ENCODE results near the gene PMFBP1.

PMFBP1 gene

GRCh38 chr16:72199761-72200337, 27.9 kb upstream of the PMFBP1 start:
- H3K4me1 ChIP-seq (ENCODE audit: insufficient read depth, insufficient read length): no peaks in the 10 kb centered on the region
- H3K9ac ChIP-seq (ENCODE audit: insufficient read length, low read depth): no peak overlapping the region
- no peaks in the 10 kb centered on the region for H3K9me3 ChIP-seq (ENCODE audit: insufficient read depth, low read length)
- H3K36me3 ChIP-seq (ENCODE audit: insufficient read depth, insufficient read length, low read length): no peaks in the 10 kb centered on the region
- H3K4me3 ChIP-seq (ENCODE audit: insufficient read length, low read depth): no peak overlapping the region
- peak; percentile 18 for DNase-seq (ENCODE audit: low read depth, low spot score)
- no peaks in the 10 kb centered on the region for H3K27me3 ChIP-seq (ENCODE audit: insufficient read depth, insufficient read length)
- TF ChIP-seq YY1 (IDR thresholded peaks at IDR 0.05; ENCODE audit: insufficient read depth, insufficient read length) (no peak), ZNF274 (IDR thresholded peaks at IDR 0.05; ENCODE audit: low read depth, low read length) (no peak), SUZ12 (IDR thresholded peaks at IDR 0.05; ENCODE audit: extremely low read depth, insufficient read depth, insufficient read length) (no peak)

- Histone ChIP-seq H3K36me3 (ENCODE audit: insufficient read depth, insufficient read length, low read length) (no peaks in the 10 kb centered on the region), H3K27me3 (ENCODE audit: insufficient read depth, insufficient read length) (no peaks in the 10 kb centered on the region), H3K9me3 (ENCODE audit: insufficient read depth, low read length) (no peaks in the 10 kb centered on the region), H3K9ac (ENCODE audit: insufficient read length, low read depth) (no peak overlapping the region), H3K4me3 (ENCODE audit: insufficient read length, low read depth) (no peak overlapping the region), H3K4me1 (ENCODE audit: insufficient read depth, insufficient read length) (no peaks in the 10 kb centered on the region)
- no peak for TF ChIP-seq SUZ12 (IDR thresholded peaks at IDR 0.05; ENCODE audit: extremely low read depth, insufficient read depth, insufficient read length)
- TF ChIP-seq YY1 (IDR thresholded peaks at IDR 0.05; ENCODE audit: insufficient read depth, insufficient read length): no peak
- no peak for TF ChIP-seq ZNF274 (IDR thresholded peaks at IDR 0.05; ENCODE audit: low read depth, low read length)
- DNase-seq (ENCODE audit: low read depth, low spot score): no peak
Observed at GRCh38 chr16:72198771-72199201, 26.8 kb upstream of the PMFBP1 start.

GRCh38 chr16:72198021-72198711, 26.2 kb upstream of the PMFBP1 start:
- DNase-seq (ENCODE audit: low read depth, low spot score): no peak
- Histone ChIP-seq H3K9me3 (ENCODE audit: insufficient read depth, low read length) (no peaks in the 10 kb centered on the region), H3K4me3 (ENCODE audit: insufficient read length, low read depth) (no peak overlapping the region), H3K9ac (ENCODE audit: insufficient read length, low read depth) (no peak overlapping the region), H3K27me3 (ENCODE audit: insufficient read depth, insufficient read length) (no peaks in the 10 kb centered on the region), H3K36me3 (ENCODE audit: insufficient read depth, insufficient read length, low read length) (no peaks in the 10 kb centered on the region), H3K4me1 (ENCODE audit: insufficient read depth, insufficient read length) (no peaks in the 10 kb centered on the region)
- TF ChIP-seq ZNF274 (IDR thresholded peaks at IDR 0.05; ENCODE audit: low read depth, low read length): no peak
- no peak for TF ChIP-seq SUZ12 (IDR thresholded peaks at IDR 0.05; ENCODE audit: extremely low read depth, insufficient read depth, insufficient read length)
- TF ChIP-seq YY1 (IDR thresholded peaks at IDR 0.05; ENCODE audit: insufficient read depth, insufficient read length): no peak

GRCh38 chr16:72197545-72197944, 25.6 kb upstream of the PMFBP1 start:
- Histone ChIP-seq H3K9ac (ENCODE audit: insufficient read length, low read depth) (no peak overlapping the region), H3K27me3 (ENCODE audit: insufficient read depth, insufficient read length) (no peaks in the 10 kb centered on the region)

GRCh38 chr16:72195609-72196008, 23.7 kb upstream of the PMFBP1 start:
- no peak overlapping the region for H3K9ac ChIP-seq (ENCODE audit: insufficient read length, low read depth)
- no peaks in the 10 kb centered on the region for H3K9me3 ChIP-seq (ENCODE audit: insufficient read depth, low read length)
- no peak overlapping the region for H3K4me3 ChIP-seq (ENCODE audit: insufficient read length, low read depth)
- DNase-seq (ENCODE audit: low read depth, low spot score): no peak
- H3K36me3 ChIP-seq (ENCODE audit: insufficient read depth, insufficient read length, low read length): no peaks in the 10 kb centered on the region
- no peaks in the 10 kb centered on the region for H3K4me1 ChIP-seq (ENCODE audit: insufficient read depth, insufficient read length)
- TF ChIP-seq ZNF274 (IDR thresholded peaks at IDR 0.05; ENCODE audit: low read depth, low read length): no peak
- TF ChIP-seq SUZ12 (IDR thresholded peaks at IDR 0.05; ENCODE audit: extremely low read depth, insufficient read depth, insufficient read length): no peak
- TF ChIP-seq YY1 (IDR thresholded peaks at IDR 0.05; ENCODE audit: insufficient read depth, insufficient read length): no peak
- H3K27me3 ChIP-seq (ENCODE audit: insufficient read depth, insufficient read length): no peaks in the 10 kb centered on the region

More at GRCh38 chr16:72197545-72197944, 25.6 kb upstream of the PMFBP1 start:
- H3K9me3 ChIP-seq (ENCODE audit: insufficient read depth, low read length): no peaks in the 10 kb centered on the region
- no peak for DNase-seq (ENCODE audit: low read depth, low spot score)
- TF ChIP-seq YY1 (IDR thresholded peaks at IDR 0.05; ENCODE audit: insufficient read depth, insufficient read length): no peak
- TF ChIP-seq SUZ12 (IDR thresholded peaks at IDR 0.05; ENCODE audit: extremely low read depth, insufficient read depth, insufficient read length): no peak
- TF ChIP-seq ZNF274 (IDR thresholded peaks at IDR 0.05; ENCODE audit: low read depth, low read length): no peak
- H3K4me1 ChIP-seq (ENCODE audit: insufficient read depth, insufficient read length): no peaks in the 10 kb centered on the region
- no peak overlapping the region for H3K4me3 ChIP-seq (ENCODE audit: insufficient read length, low read depth)
- H3K36me3 ChIP-seq (ENCODE audit: insufficient read depth, insufficient read length, low read length): no peaks in the 10 kb centered on the region

GRCh38 chr16:72191551-72191950, 19.6 kb upstream of the PMFBP1 start:
- Histone ChIP-seq H3K27me3 (ENCODE audit: insufficient read depth, insufficient read length) (no peaks in the 10 kb centered on the region), H3K9me3 (ENCODE audit: insufficient read depth, low read length) (no peaks in the 10 kb centered on the region), H3K4me1 (ENCODE audit: insufficient read depth, insufficient read length) (peaks cover 2% of the 10 kb centered on the region), H3K4me3 (ENCODE audit: insufficient read length, low read depth) (no peak overlapping the region), H3K9ac (ENCODE audit: insufficient read length, low read depth) (no peak overlapping the region), H3K36me3 (ENCODE audit: insufficient read depth, insufficient read length, low read length) (no peaks in the 10 kb centered on the region)
- DNase-seq (ENCODE audit: low read depth, low spot score): no peak
- TF ChIP-seq SUZ12 (IDR thresholded peaks at IDR 0.05; ENCODE audit: extremely low read depth, insufficient read depth, insufficient read length) (no peak), ZNF274 (IDR thresholded peaks at IDR 0.05; ENCODE audit: low read depth, low read length) (no peak), YY1 (IDR thresholded peaks at IDR 0.05; ENCODE audit: insufficient read depth, insufficient read length) (no peak)

GRCh38 chr16:72189865-72190371, 18.0 kb upstream of the PMFBP1 start:
- TF ChIP-seq YY1 (IDR thresholded peaks at IDR 0.05; ENCODE audit: insufficient read depth, insufficient read length) (no peak), ZNF274 (IDR thresholded peaks at IDR 0.05; ENCODE audit: low read depth, low read length) (no peak), SUZ12 (IDR thresholded peaks at IDR 0.05; ENCODE audit: extremely low read depth, insufficient read depth, insufficient read length) (no peak)
- no peaks in the 10 kb centered on the region for H3K36me3 ChIP-seq (ENCODE audit: insufficient read depth, insufficient read length, low read length)
- peaks cover 2% of the 10 kb centered on the region for H3K4me1 ChIP-seq (ENCODE audit: insufficient read depth, insufficient read length)
- DNase-seq (ENCODE audit: low read depth, low spot score): no peak
- H3K9ac ChIP-seq (ENCODE audit: insufficient read length, low read depth): no peak overlapping the region
- H3K4me3 ChIP-seq (ENCODE audit: insufficient read length, low read depth): no peak overlapping the region
- no peaks in the 10 kb centered on the region for H3K27me3 ChIP-seq (ENCODE audit: insufficient read depth, insufficient read length)
- no peaks in the 10 kb centered on the region for H3K9me3 ChIP-seq (ENCODE audit: insufficient read depth, low read length)

Data from NT2/D1 (cell line).